ENCODE results near the gene LPP.

- TF ChIP-seq CTCF (IDR thresholded peaks at IDR 0.05) (no peak), ZFX (IDR thresholded peaks at IDR 0.05; ENCODE audit: borderline replicate concordance) (no peak)
Observed at GRCh38 chr3:188253800-188254452, 100.0 kb downstream of the LPP start.

All from 22Rv1 (cell line).